H1 (cell line): ENCODE results near the gene PDE1A. TPM values are rescaled to one million over a fixed set of nuclear protein-coding genes. Genes with fewer than 3 reads are reported as not detected.

Experiments used
- NANOG ChIP-seq: IDR thresholded peaks from 2 replicates; pipeline ENCODE4 v1.6.1; 2011; ENCODE audit warnings: low read length, low read depth, mild to moderate bottlenecking, inconsistent platforms; ENCODE audit not compliant: insufficient read depth, poor library complexity, severe bottlenecking
- polyA plus RNA-seq, 7 experiments: library from polyadenylated mRNA; depleted of rRNA in 3 of 7; stranded (reverse) in 5 of 7; unstranded in 2 of 7; fragments of >200 nt in 5 of 7; fragments of 200-250 nt in 2 of 7; gene quantifications; 1 replicate in 5 of 7; 2 replicates in 1 of 7; 4 replicates in 1 of 7; pipeline versions ENCODE4 v1.2.1 to v1.2.3, GENCODE V29; 2011 to 2013; ENCODE audit warnings: missing spikeins in 2 of 7, mixed read lengths in 2 of 7
- total RNA-seq: library from RNA; stranded (reverse); fragmentation: NEBNext Ultra II Directional; extraction: Animal tissue kit (Norgen Biotek cat#: 25700); gene quantifications from 2 replicates; pipeline ENCODE4 v1.2.1, GENCODE V29; 2021

The PDE1A gene
- total and polyA plus RNA-seq, 2 of the 8 experiments (the other 6 are each of a cell fraction or from before 2014, with no cell fraction given), result 0.34 TPM; not detected in 1

GRCh38 chr2:182359990-182360662 is 66.7 kb downstream of the PDE1A start (continued):
- no peak for TF ChIP-seq NANOG
